ENCODE results near the gene ITGB2.

DNA sequence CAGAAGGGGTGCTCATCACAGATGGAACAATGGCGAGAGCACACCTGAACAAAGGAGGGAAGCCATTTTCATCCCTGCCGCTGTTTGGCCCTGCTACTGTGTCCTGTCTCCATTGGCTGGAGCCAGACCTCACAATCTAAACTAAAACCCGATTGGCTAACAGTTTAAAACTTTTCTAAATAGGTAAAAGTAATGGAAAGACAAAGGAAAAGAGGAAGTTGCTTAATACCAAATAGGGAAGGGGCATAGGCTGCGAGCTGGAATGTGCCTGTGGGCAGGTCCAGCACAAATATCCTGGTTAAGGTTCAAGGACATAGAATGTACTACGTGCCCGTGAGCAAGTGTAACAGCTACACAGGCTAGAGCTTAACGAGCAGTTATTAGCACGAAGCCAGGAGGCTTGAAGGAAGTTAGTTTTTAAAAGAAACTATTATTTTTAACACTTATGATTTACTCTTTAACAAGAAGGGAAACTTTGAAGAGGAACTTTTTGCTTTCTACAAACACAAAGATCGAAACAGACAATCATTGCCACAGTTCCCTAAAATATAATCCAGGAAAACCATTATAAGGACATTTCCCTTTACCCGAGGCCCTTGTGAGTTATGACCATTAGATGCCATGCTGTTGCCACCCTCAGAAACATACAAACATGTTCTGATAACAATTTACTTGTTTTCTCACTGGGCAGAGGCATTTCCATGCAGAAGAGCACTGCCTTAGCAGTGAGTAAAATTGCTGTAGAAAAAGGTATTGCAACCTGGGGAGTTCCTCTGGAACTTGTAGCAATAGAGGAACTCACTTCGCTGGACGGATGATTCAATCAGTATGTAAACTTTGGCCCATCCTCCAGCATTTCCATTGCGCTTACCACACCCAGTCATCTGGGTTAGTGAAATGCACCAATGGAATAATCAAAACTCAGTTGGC, 42.4 kb downstream of the ITGB2 start:
- TF ChIP-seq CEBPB (IDR thresholded peaks at IDR 0.05; ENCODE audit: low read depth) (no peak), ZNF274 (IDR thresholded peaks at IDR 0.05; ENCODE audit: low read depth, low read length) (no peak), SP1 (IDR thresholded peaks at IDR 0.05; ENCODE audit: low read depth) (no peak), EZH2phosphoT487 (IDR thresholded peaks at IDR 0.05; ENCODE audit: borderline replicate concordance) (no peak), POLR2AphosphoS5 (IDR thresholded peaks at IDR 0.05; ENCODE audit: low read depth, low read length) (no peak)
- TF ChIP-seq, protein P1, sequence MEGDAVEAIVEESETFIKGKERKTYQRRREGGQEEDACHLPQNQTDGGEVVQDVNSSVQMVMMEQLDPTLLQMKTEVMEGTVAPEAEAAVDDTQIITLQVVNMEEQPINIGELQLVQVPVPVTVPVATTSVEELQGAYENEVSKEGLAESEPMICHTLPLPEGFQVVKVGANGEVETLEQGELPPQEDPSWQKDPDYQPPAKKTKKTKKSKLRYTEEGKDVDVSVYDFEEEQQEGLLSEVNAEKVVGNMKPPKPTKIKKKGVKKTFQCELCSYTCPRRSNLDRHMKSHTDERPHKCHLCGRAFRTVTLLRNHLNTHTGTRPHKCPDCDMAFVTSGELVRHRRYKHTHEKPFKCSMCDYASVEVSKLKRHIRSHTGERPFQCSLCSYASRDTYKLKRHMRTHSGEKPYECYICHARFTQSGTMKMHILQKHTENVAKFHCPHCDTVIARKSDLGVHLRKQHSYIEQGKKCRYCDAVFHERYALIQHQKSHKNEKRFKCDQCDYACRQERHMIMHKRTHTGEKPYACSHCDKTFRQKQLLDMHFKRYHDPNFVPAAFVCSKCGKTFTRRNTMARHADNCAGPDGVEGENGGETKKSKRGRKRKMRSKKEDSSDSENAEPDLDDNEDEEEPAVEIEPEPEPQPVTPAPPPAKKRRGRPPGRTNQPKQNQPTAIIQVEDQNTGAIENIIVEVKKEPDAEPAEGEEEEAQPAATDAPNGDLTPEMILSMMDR (IDR thresholded peaks at IDR 0.05 in 2 of 3, conservative IDR thresholded peaks at IDR 0.05 in 1 of 3; ENCODE audit: borderline replicate concordance in 1 of 3, insufficient read depth in 1 of 3, low read depth in 2 of 3, low read length in 2 of 3), result no peak
- TF ChIP-seq, protein P2, sequence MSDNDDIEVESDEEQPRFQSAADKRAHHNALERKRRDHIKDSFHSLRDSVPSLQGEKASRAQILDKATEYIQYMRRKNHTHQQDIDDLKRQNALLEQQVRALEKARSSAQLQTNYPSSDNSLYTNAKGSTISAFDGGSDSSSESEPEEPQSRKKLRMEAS (IDR thresholded peaks at IDR 0.05), result no peak
